ENCODE measurements around the gene USP17L27.
"Not testable (repeated sequence)": the region's sequence is repeated elsewhere in the genome, so short reads cannot be mapped to it uniquely, and the experiment has no call there.

USP17L27 gene

GRCh38 chr4:9343848-9344247, at the start of gene USP17L27:
Gene USP17L27, plus strand, starts transcription at chr4:9344148. Its CDS starts 0 bp downstream, at chr4:9344148.
- DNase-seq = not testable (repeated sequence)

DNA sequence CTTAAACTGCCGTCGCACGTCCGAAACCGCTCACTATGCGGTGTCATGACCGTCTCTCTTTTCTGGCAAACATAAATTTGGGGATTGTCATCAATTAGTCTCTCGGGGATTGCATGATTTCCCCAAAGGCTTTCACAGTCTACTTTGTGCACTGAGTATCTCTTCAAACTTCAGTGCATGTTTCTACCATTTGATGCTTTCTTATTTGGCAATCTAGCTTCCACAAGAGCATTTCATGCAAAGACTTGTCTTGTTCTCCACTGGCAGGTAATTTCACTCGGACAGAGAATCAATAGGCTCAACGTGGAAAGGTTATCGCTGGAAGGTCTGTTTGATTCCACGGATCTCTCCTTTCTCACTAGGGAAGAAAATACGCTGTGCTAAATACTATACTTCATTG, 19.8 kb upstream of the USP17L27 start:
- not testable (repeated sequence) for DNase-seq

GRCh38 chr4:9324865-9325264, 19.1 kb upstream of the USP17L27 start, which contains the start of gene USP17L24:
Gene USP17L24, plus strand, starts transcription at chr4:9325165. Its CDS starts 0 bp downstream, at chr4:9325165.
- not testable (repeated sequence) for DNase-seq

DNA sequence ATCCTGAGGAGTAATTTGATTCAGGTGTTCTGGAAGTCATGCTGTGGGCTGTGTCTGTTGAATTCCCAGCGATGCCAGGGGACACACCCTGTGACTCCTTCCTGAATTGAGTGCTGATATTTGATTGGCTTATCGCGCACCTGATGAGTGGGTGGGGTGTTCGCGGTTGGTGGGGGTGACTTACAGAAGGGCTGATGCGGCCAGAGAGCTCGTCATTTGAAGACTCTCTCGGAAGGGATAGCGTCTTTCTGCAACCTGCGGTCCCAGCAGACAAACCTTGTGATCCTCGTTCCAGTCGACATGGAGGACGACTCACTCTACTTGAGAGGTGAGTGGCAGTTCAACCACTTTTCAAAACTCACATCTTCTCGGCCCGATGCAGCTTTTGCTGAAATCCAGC, 14.3 kb upstream of the USP17L27 start, which contains the start of gene USP17L25:
USP17L25 (plus strand) TSS at position 301 of the 400 bp plus-strand sequence; CDS start at position 301, 0 bp downstream.
- not testable (repeated sequence) for DNase-seq

DNA sequence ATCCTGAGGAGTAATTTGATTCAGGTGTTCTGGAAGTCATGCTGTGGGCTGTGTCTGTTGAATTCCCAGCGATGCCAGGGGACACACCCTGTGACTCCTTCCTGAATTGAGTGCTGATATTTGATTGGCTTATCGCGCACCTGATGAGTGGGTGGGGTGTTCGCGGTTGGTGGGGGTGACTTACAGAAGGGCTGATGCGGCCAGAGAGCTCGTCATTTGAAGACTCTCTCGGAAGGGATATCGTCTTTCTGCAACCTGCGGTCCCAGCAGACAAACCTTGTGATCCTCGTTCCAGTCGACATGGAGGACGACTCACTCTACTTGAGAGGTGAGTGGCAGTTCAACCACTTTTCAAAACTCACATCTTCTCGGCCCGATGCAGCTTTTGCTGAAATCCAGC, 9.6 kb upstream of the USP17L27 start, which contains the start of gene USP17L26:
USP17L26 (plus strand) TSS at position 301 of the 400 bp plus-strand sequence; CDS start at position 301, 0 bp downstream.
- not testable (repeated sequence) for DNase-seq

GRCh38 chr4:9339103-9339502, 4.8 kb upstream of the USP17L27 start, which contains the start of gene USP17L5:
Gene USP17L5, plus strand, starts transcription at chr4:9339403. Its CDS starts 0 bp downstream, at chr4:9339403.
- not testable (repeated sequence) for DNase-seq

DNA sequence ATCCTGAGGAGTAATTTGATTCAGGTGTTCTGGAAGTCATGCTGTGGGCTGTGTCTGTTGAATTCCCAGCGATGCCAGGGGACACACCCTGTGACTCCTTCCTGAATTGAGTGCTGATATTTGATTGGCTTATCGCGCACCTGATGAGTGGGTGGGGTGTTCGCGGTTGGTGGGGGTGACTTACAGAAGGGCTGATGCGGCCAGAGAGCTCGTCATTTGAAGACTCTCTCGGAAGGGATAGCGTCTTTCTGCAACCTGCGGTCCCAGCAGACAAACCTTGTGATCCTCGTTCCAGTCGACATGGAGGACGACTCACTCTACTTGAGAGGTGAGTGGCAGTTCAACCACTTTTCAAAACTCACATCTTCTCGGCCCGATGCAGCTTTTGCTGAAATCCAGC, 4.6 kb downstream of the USP17L27 start, which contains the start of gene USP17L28:
USP17L28 (plus strand) TSS at position 301 of the 400 bp plus-strand sequence; CDS start at position 301, 0 bp downstream.
- not testable (repeated sequence) for DNase-seq

- DNase-seq = not testable (repeated sequence)
Measured at GRCh38 chr4:9350866-9351265, 6.9 kb downstream of the USP17L27 start.

DNA sequence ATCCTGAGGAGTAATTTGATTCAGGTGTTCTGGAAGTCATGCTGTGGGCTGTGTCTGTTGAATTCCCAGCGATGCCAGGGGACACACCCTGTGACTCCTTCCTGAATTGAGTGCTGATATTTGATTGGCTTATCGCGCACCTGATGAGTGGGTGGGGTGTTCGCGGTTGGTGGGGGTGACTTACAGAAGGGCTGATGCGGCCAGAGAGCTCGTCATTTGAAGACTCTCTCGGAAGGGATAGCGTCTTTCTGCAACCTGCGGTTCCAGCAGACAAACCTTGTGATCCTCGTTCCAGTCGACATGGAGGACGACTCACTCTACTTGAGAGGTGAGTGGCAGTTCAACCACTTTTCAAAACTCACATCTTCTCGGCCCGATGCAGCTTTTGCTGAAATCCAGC, 9.4 kb downstream of the USP17L27 start, which contains the start of gene USP17L29:
USP17L29 (plus strand) TSS at position 301 of the 400 bp plus-strand sequence; CDS start at position 301, 0 bp downstream.
- not testable (repeated sequence) for DNase-seq

- not testable (repeated sequence) for DNase-seq
Measured at GRCh38 chr4:9362829-9363228, 18.9 kb downstream of the USP17L27 start, which contains the start of gene USP17L30. Gene USP17L30, plus strand, starts transcription at chr4:9363129. Its CDS starts 0 bp downstream, at chr4:9363129.

DNA sequence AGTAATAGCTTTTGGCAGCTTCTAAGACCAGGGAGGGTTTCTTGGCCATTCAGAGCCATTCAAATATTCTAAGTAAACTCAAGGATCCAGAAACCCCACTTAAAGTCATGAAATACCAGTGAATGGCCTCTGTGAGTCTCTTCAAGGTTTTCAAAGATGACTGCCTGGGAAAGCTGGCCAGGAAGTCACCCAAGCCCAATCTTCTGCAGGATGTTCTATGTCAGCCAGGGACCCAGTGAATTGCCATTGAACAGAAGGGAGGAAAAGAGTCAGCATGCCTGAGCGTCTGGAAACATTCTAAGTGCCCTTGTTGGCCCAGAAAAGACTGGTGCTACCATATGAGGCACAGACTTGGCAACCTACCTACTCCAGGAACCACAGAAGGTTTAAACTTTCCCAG, 35.9 kb downstream of the USP17L27 start:
- DNase-seq = not testable (repeated sequence)

GRCh38 chr4:9381012-9381534, 37.1 kb downstream of the USP17L27 start:
- not testable (repeated sequence) for DNase-seq

DNA sequence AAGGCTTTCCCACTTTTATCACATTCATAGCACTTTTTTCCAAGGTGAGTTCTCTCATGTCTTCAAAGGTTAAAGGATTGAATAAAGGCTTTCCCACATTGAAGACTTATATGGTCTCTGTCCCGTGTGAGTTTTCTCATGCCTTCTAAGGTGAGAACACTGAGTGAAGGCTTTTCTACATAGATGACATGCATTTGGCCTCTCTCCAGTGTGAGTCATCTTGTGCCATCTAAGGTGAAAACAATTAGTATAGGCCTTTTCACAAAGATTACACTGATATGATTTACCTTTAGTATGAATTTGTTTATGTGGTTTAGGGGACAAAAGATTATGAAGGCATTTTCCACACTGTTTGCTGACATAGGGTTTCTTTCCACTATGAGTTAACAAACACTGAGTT, 40.2 kb downstream of the USP17L27 start:
- DNase-seq = no peak

GRCh38 chr4:9389001-9389400, 45.1 kb downstream of the USP17L27 start:
- not testable (repeated sequence) for DNase-seq

Measured in amniotic stem cell (primary cell).